Colon (tissue), 2 donors: ENCODE measurements around the gene WDR62.

Experiments
- FAIRE-seq: peaks from 2 replicates; lab custom pipeline; 2012; peaks lifted over from hg19 to GRCh38; lab: Jason Lieb, UNC
- donor health status: control.
- donor health status: control.

The WDR62 gene

GRCh38 chr19:36142496-36142895, 87.8 kb downstream of the WDR62 start:
- FAIRE-seq, result no peak

GRCh38 chr19:36144624-36145023, 89.9 kb downstream of the WDR62 start:
- no peak for FAIRE-seq

GRCh38 chr19:36149673-36150406, 95.1 kb downstream of the WDR62 start:
- no peak for FAIRE-seq

- no peak for FAIRE-seq
Observed at GRCh38 chr19:36150586-36150985, 95.9 kb downstream of the WDR62 start.

GRCh38 chr19:36151144-36152018, 96.7 kb downstream of the WDR62 start:
- no peak for FAIRE-seq

- FAIRE-seq, result no peak
Observed at GRCh38 chr19:36152019-36152351, 97.3 kb downstream of the WDR62 start.

- no peak for FAIRE-seq
Observed at GRCh38 chr19:36152352-36153091, 97.8 kb downstream of the WDR62 start, which contains the start of gene COX7A1. TSS of gene COX7A1 (minus strand) at chr19:36152447. CDS start at chr19:36152407, 40 bp downstream.

- FAIRE-seq, result no peak
Observed at GRCh38 chr19:36153126-36153525, 98.4 kb downstream of the WDR62 start.
